K562 (cell line): ENCODE results near the gene ITPR3. TPM values are rescaled to one million over a fixed set of nuclear protein-coding genes. Genes with fewer than 3 reads are reported as not detected.

ENCODE experiments used
- ATAC-seq: fragments of 200-7000 bp; cut with Tn5 transposase; 3 replicates; pipeline ENCODE4 v1.9.1; 2020; ENCODE audit warnings: moderate library complexity
- BruUV-seq: library from RNA; stranded (reverse); fragments of 400-500 nt; replicated peaks from 2 replicates; lab custom pipeline; 2021; lab: Mats Ljungman, UMichigan
- CTCF ChIA-PET: fragments of 300-600 bp; formaldehyde crosslinking; extraction: SDS; loops from one replicate; lab custom pipeline; 2021; ENCODE audit warnings: low intra/inter-chr PET ratio; lab: Yijun Ruan, JAX
- POLR2A ChIA-PET: fragments of 300-600, 350-650 bp; sonication (Branson Sonifier 250); formaldehyde crosslinking; extraction: SDS; loops from one replicate; lab custom pipeline; 2021; ENCODE audit warnings: antibody characterized with exemption, inconsistent platforms; lab: Yijun Ruan, JAX
- DNase-seq, 4 experiments: peaks; one replicate each; pipeline versions ENCODE4 v3.0.0 to v3.0.0-alpha.2; 2011 to 2018; ENCODE audit warnings: low spot score in 3 of 4, mixed read lengths in 3 of 4; ENCODE audit errors: extremely low read depth in 1 of 4
- FAIRE-seq: peaks from 2 replicates; lab custom pipeline; 2011; peaks lifted over from hg19 to GRCh38; lab: Jason Lieb, UNC
- H2AFZ ChIP-seq: 2 replicates; pipeline ENCODE4 v1.6.0; 2011; ENCODE audit warnings: low read depth, low read length, control low read depth, inconsistent platforms
- H3K27ac ChIP-seq: fragments of 200-600 bp; 3 replicates; pipeline ENCODE4 v1.8.0; 2011; ENCODE audit warnings: low read depth, mild to moderate bottlenecking, control low read depth, inconsistent platforms, low read length, moderate library complexity, mixed read lengths; ENCODE audit errors: extremely low read depth
- H3K27me3 ChIP-seq, 2 experiments: fragments of 300-600 bp in 1 of 2; 2 replicates in 1 of 2; 3 replicates in 1 of 2; pipeline versions ENCODE4 v1.6.0 to v1.8.0; 2011; ENCODE audit warnings: inconsistent platforms in 2 of 2, low read length in 2 of 2, mild to moderate bottlenecking in 1 of 2, mixed read lengths in 1 of 2, moderate library complexity in 1 of 2; ENCODE audit not compliant: control insufficient read depth in 2 of 2, insufficient read depth in 2 of 2
- H3K36me3 ChIP-seq: fragments of 300-600 bp; 3 replicates; pipeline ENCODE4 v1.8.0; 2011; ENCODE audit warnings: mild to moderate bottlenecking, low read length, inconsistent platforms; ENCODE audit not compliant: control insufficient read depth, insufficient read depth
- H3K4me1 ChIP-seq, 2 experiments: fragments of 200-600 bp in 1 of 2; replicated peaks in 1 of 2; 2 replicates in 1 of 2; 3 replicates in 1 of 2; pipeline versions ENCODE4 v1.5.1 to v1.8.0; 2011; ENCODE audit warnings: inconsistent platforms in 2 of 2, low read length in 2 of 2, mild to moderate bottlenecking in 1 of 2, mixed read lengths in 1 of 2, moderate library complexity in 1 of 2; ENCODE audit not compliant: control insufficient read depth in 2 of 2, insufficient read depth in 2 of 2
- H3K4me2 ChIP-seq: 2 replicates; pipeline ENCODE4 v1.6.1; 2011; ENCODE audit warnings: low read length, control low read depth, inconsistent platforms, mixed read lengths; ENCODE audit not compliant: insufficient read depth
- H3K4me3 ChIP-seq: fragments of 200-600 bp; sonication (generic), shearing (Covaris generic); 2 replicates; pipeline ENCODE4 v1.5.1; 2016; ENCODE audit warnings: control low read depth, inconsistent platforms
- H3K79me2 ChIP-seq: fragments of 200-600 bp; 3 replicates; pipeline ENCODE4 v1.8.0; 2011; ENCODE audit warnings: low read length, inconsistent platforms; ENCODE audit not compliant: control insufficient read depth, insufficient read depth
- H3K9ac ChIP-seq, 2 experiments: 2 replicates each; pipeline versions ENCODE4 v1.6.0 to v1.6.1; 2011; ENCODE audit warnings: low read depth in 2 of 2, low read length in 2 of 2, control low read depth in 1 of 2, inconsistent platforms in 1 of 2, mild to moderate bottlenecking in 1 of 2, mixed read lengths in 1 of 2; ENCODE audit not compliant: insufficient read depth in 1 of 2
- H3K9me1 ChIP-seq: one replicate; pipeline ENCODE4 v1.6.0; 2011; ENCODE audit warnings: inconsistent platforms, mild to moderate bottlenecking, low read length, moderate library complexity; ENCODE audit not compliant: control insufficient read depth, insufficient read depth
- H3K9me3 ChIP-seq: replicated peaks from 2 replicates; pipeline ENCODE4 v1.5.1; 2011; ENCODE audit warnings: low read depth, low read length, inconsistent platforms; ENCODE audit not compliant: control insufficient read depth, insufficient read depth
- H4K20me1 ChIP-seq: replicated peaks from 2 replicates; pipeline ENCODE4 v1.6.1; 2011; ENCODE audit warnings: low read length, inconsistent platforms, mixed read lengths; ENCODE audit not compliant: control insufficient read depth, insufficient read depth
- CXXC5 ChIP-seq: fragments of 250-450 bp; sonication (Bioruptor Pico); IDR thresholded peaks from 2 replicates; pipeline ENCODE4 v1.8.0; 2022; ENCODE audit warnings: inconsistent platforms, mild to moderate bottlenecking, moderate library complexity
- DDX20 ChIP-seq: fragments of 450-650 bp; IDR thresholded peaks from 2 replicates; pipeline ENCODE4 v1.6.1; 2016; ENCODE audit warnings: missing genetic modification characterization, low read depth, mild to moderate bottlenecking, missing compliant biosample characterization, moderate library complexity
- FOXJ2 ChIP-seq: fragments of 200-800 bp; sonication (Bioruptor generic); IDR thresholded peaks from 2 replicates; pipeline ENCODE4 v1.6.1; 2016; ENCODE audit warnings: missing genetic modification characterization, missing compliant biosample characterization
- WGBS: fragments of 100-300 bp; shearing (Covaris generic); methylation state at CpG from one replicate; pipeline ENCODE4 v1.1.6; 2016; ENCODE audit warnings: low coverage, mixed read lengths; ENCODE audit not compliant: insufficient coverage; ENCODE audit errors: missing lambda C conversion rate; 5-methylcytosine and 5-hydroxymethylcytosine counted together
- in situ Hi-C: fragments of 300-500 bp; cut with MboI; formaldehyde crosslinking; loops from 4 replicates; pipeline ENCODE4 v1.15.0; 2018; ENCODE audit warnings: inconsistent platforms, mixed read lengths
- intact Hi-C: fragments of 100-400 bp; cut with micrococcal nuclease; formaldehyde crosslinking; loops from 2 replicates; pipeline ENCODE4 v1.14.2; 2022
- polyA plus RNA-seq, 8 experiments: library from polyadenylated mRNA; depleted of rRNA in 4 of 8; stranded (reverse) in 5 of 8; unstranded in 3 of 8; fragments of >200 nt; fragmentation: Nextera tagmentation in 2 of 8; fragmentation: Illumina TruSeq in 1 of 8; extraction: Ambion mirVana in 2 of 8; extraction: Trizol in 1 of 8; gene quantifications; 2 replicates each; pipeline versions ENCODE4 v1.2.1 to v1.2.3, GENCODE V29; 2011 to 2014; ENCODE audit warnings: inconsistent platforms in 1 of 8, missing spikeins in 1 of 8
- total RNA-seq, 7 experiments: library from RNA; depleted of rRNA in 6 of 7; stranded (reverse); fragments of >200 nt in 6 of 7; fragmentation: Illumina TruSeq in 2 of 7; extraction: Trizol in 2 of 7; gene quantifications; 2 replicates each; pipeline versions ENCODE4 v1.2.1 to v1.2.3, GENCODE V29; 2011 to 2021; ENCODE audit warnings: low replicate concordance in 1 of 7

The ITPR3 gene
- total and polyA plus RNA-seq, 9 of the 15 experiments (the other 6 are each of a cell fraction or from before 2014, with no cell fraction given), result 0.39 to 35.7 (median 13.2) TPM

DNA sequence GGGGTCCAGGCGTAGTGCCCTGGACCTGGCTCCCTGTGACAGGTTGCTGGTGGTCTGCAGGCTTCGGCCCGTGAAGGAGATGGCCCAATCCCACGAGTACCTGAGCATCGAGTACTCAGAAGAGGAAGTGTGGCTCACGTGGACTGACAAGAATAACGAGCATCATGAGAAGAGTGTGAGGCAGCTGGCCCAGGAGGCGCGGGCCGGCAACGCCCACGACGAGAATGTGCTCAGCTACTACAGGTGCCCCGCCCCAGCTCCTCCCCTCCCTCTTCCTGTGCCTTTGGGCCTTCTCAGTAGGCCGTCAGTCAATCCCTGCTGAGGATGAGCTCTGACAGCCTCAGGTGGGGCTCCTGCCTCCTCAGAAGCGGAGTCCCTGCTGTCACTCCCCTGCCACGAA is 47.8 kb downstream of the ITPR3 start (continued):
- TF ChIP-seq CXXC5 (CRISPR knock-in tag), result no peak

DNA sequence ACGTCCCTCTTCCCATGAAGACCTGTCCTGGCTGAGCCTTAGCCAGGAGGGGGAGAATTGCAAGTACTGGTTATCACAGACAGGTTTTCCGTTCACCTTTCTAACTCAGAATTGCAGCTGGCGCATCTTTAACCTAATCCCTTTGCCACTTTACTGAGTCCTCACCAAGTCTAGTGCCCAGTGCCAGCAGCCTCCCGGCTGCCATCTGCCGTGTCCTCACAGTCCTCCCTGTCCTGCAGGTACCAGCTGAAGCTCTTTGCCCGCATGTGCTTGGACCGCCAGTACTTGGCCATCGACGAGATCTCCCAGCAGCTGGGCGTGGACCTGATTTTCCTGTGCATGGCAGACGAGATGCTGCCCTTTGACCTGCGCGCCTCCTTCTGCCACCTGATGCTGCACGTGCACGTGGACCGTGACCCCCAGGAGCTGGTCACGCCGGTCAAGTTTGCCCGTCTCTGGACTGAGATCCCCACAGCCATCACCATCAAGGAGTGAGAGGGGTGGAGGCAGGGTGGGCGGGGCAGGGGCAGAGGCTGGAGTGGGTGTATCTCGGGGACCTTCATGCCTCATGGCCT is 49.1 kb downstream of the ITPR3 start:
- no peaks in the 10 kb centered on the region for H3K9me3 ChIP-seq
- no peaks in the 10 kb centered on the region for H3K9me1 ChIP-seq
- no peak overlapping the region for H2AFZ ChIP-seq
- no peak overlapping the region for H3K9ac ChIP-seq
- H3K4me2 ChIP-seq, result no peak overlapping the region
- FAIRE-seq, result no peak
- in situ Hi-C loops (no loop called here), intact Hi-C loops (no loop called here)
- ATAC-seq, result no peak
- no peaks in the 10 kb centered on the region for H3K27me3 ChIP-seq
- BruUV-seq, result no TSS peak
- no peak overlapping the region for H3K27ac ChIP-seq
- POLR2A ChIA-PET, result interaction anchor here (0.6 to 1.0 kb wide), 2 partner anchors 20 to 399 kb away, joined by 3 to 4 read pairs; partner anchors contain the start of gene VPS52
- no peak for DNase-seq
- 93% methylated on average over 20 of the region's 21 CpGs for WGBS
- H3K36me3 ChIP-seq, result peaks cover 95% of the 10 kb centered on the region
- H3K4me1 ChIP-seq, result peaks cover 0 to 31% of the 10 kb centered on the region in 2 experiments; a peak in 3 of 5 replicates
- CTCF ChIA-PET, result no interaction called here
- H4K20me1 ChIP-seq, result 0 out of 2 replicates have a peak, but pooled peaks cover 3% of the 10 kb centered on the region
- TF ChIP-seq FOXJ2 (tag), result no peak
- no peak for TF ChIP-seq DDX20 (tag)
- H3K79me2 ChIP-seq, result no peaks in the 10 kb centered on the region
- H3K4me3 ChIP-seq, result no peak overlapping the region
